Activated T-helper 9 cell treated with anti-CD3 and anti-CD28 coated beads, Interleukin-2, amount 50 U/mL, for 16 hours (primary cell): Measurements from ENCODE around the gene FBXL3.
A peak's percentile ranks its signal among the peaks of the same experiment; 100 is the strongest.
"Not testable (repeated sequence)": the region's sequence is repeated elsewhere in the genome, so short reads cannot be mapped to it uniquely, and the experiment has no call there.

Source experiments
- DNase-seq: peaks from one replicate; pipeline ENCODE4 v3.0.0-alpha.2; 2020; ENCODE audit warnings: low read depth

FBXL3 gene

DNA sequence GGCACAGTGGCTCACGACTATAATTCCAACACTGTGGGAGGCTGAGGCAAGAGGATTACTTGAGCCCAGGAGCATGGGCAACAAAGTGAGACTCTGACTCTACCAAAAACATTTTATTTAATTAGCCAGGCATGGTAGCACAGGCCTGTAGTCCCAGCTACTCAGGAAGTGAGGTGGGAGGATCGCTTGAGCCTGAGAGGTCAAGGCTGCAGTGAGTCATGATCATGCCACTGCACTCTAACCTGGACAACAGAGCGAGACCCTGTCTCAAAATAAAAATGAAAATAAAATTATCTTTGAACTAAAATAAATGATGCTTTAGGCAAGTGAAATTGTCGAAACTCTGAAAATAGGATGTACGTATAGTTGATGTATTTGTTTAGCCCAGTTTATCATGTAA, 43.3 kb downstream of the FBXL3 start:
- no peak for DNase-seq

DNA sequence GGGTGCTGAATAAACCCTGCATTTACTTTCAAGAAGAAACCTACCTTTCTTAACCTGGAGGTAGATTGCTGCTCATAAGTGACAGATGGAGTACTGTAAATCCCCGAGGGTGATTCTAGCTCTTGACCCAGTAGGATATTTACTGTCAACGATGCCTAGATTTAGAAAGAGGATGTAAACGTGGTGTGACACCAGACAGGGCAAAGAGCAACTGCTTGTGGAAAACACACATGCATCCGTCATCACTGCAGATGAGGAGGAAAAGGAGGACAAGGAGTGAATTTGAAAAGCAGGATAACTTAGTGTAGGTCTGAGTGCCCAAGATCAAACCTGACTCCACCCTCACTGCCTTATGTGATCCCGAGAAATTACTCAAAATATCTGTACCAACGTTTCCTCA, 44.9 kb downstream of the FBXL3 start:
- DNase-seq, result no peak

DNA sequence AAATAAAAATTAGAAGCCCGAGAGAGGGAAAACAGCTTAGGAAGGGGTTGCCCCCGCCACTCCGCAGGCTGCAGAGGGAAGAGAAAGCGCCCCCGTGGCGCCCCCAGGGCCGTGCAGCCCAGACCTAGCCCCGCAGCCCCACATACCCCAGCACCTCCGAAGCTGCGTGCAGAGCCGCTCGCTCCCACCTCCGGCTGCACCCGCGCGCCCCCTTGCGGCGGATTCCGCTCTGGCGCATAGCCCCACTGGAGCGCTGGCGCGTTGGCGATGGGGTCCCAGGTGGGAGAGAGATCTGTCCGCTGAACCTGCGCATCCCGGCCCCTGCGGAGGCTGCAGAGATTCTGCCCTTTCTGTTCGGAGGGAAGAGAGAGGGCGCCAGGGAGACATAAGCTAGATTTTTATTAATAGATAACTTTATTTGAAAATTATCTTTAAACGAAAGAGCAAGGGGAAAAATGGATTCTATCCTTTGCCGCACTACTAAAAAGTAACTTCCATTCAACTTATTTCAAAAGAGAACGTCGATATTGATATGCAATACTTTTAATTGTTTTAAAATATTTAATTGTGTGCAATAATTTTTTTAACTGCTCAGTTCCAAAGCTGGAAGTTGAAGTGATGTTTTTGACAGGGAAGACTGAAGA, 46.8 kb downstream of the FBXL3 start:
- DNase-seq, result peak; percentile 77

DNA sequence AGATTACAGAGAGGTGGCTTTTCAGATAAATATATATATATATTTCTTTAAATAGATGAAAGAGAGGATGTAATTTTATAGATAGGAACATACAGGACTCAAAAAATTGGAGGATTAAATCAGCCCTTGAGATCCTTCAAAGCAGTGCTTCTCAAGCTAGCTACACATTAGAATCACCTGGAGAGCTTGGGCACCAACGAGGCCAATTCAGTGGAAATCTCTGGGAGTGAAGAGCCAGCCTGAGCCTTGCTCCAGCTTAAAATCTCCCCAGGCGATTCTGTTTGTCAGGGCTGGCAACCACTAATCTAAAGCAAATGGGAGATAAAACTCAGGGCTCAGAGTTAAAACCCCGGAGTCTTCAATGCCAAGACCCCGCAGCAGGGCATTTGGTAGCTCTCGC, 50.0 kb downstream of the FBXL3 start:
- DNase-seq, result no peak

DNA sequence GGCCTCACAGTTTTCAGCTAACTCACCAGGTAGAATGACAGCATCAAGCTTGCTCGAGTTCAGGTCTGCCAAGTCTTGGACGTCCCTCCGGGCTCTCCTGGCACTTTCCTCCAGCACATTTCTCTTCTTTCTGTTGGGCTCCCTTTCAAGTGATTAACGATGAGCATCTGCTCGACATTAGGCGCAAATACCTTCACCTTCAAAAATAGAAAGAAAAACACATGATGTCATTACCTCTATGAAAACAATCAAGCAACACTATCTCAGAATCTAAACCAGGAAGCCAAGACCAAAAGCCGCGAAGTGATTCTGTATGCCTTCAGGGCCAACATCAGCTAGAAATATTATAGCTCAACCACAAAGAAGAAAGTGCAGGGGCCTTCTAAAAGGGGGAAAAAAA, 50.5 kb downstream of the FBXL3 start:
- DNase-seq, result no peak

DNA sequence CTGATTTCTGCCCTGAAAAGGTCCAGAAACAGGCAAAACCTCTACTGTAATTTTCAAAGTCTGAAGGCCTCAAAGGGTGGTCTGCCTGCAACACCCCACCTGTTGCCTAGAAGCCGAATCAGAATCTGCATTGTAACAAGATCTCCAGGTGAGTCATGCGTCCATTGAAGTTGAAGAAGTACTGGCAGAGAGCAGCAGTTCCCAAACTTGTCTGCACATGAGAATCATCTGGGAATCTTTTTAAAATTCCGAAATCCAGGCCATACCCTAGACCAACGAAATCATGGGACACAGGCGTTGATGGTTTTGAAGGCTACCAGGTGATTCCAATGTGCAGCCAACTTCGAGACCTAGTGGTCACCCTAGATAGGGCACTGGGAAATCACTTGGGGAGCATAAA, 51.1 kb downstream of the FBXL3 start:
- DNase-seq, result no peak

DNA sequence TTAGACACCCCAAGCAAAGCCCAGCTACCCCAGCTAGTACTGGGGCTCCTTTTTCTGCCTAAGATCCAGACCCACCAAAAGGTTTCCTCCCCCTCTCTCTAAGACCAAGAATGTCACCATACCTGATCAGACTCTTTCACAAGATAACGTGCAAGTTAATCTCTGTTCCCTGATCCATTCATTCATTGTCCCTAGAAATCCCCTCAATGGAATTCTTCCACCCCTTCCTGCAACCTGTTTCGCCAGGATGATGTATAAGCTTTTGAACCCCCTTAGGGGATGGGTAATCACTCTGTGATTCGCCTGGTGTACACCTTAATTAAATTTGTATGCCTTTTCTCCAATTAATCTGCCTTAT, 52.4 kb downstream of the FBXL3 start:
- DNase-seq, result no peak

DNA sequence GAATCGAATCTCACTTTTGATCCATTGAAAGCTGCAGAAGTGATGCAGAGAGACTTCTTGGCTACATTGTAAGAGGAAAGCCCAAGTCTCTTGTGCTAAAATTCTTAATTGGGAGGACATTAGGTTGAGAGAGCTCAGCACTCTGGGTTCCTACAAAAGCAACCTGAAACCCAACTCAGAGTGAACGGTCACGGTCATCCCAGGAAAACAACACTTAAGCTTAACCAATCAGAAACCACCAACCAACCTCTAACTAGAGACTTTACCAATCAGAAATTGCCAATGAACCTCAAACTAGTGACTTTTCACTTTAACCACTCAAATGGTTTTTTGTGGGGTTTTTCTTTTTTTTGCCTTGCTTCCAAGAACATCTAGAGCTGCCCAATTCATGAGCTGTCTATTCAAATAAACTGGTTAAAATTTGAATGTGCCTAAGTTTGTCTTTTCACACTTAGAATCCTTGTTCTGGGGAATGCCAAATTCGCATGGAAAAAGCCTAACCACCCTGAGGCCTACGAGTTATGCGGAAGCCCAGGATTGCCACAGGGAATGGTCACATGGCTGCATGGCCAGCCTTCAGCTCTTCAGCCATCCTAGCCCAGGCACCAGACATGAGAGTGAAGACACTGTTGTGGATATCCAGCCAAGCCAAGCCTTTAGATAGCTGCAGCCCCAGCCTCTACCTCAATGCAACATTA, 52.9 kb downstream of the FBXL3 start:
- no peak for DNase-seq

DNA sequence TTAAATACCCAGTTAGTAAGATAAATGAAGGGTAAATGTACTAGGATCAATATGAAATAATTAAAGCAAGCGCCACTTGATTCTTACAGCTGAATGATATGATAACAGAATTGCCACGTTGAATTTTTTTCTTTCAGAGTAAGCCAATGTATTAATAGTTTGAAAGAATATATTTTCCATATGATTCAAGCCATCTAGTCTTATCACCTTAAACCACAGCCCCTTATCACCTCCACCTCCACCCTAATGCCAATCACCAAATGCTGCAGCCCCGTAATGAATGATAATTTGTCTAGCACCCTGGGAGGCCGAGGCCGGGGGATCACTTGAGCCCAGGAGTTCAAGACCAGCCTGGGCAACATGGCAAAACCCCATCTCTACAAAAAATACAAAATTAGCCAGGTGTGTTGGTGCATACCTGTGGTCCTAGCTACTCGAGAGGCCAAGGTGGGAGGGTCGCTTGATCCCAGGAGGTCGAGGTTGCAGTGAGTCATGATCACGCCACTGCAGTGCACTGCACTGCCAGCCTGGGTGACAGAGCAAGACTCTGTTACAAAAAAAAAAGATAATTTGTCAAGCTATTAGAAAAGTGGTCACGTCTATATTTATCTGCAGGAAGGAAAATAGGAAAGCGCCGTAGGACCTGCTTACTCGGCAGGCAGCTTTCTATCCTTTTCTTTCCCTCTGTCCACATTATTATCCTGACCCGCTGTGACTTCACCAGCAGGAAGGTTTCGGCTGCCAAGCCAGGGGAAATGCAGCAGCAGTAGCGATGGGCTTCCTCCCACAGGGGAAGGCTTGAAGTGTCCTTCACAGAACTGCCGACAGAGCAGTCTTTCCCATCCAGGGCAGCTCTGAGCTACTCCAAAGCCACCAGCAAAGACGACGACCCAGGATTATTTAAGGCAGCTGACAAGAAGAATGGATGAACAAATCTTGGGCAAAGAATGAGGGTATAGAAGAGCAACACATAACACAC, 54.8 kb downstream of the FBXL3 start:
- no peak for DNase-seq

DNA sequence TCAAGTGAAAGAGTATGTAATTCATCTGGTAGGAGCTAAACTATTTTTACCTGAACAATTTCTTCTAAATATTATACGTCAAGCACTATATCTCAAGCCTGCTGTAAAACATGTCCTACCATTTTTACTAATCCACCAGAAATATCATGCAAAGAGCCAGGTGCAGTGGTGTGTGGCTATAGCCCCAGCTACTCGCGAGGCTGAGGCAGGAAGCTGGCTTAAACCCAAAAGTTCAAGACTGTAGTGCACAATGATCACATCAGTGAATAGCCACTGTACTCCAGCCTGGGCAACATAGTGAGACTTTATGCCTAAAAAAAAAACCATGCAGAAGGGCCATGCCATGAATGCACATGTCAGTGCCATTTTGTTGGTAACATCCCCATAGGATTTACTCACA, 55.7 kb downstream of the FBXL3 start:
- DNase-seq, result no peak

DNA sequence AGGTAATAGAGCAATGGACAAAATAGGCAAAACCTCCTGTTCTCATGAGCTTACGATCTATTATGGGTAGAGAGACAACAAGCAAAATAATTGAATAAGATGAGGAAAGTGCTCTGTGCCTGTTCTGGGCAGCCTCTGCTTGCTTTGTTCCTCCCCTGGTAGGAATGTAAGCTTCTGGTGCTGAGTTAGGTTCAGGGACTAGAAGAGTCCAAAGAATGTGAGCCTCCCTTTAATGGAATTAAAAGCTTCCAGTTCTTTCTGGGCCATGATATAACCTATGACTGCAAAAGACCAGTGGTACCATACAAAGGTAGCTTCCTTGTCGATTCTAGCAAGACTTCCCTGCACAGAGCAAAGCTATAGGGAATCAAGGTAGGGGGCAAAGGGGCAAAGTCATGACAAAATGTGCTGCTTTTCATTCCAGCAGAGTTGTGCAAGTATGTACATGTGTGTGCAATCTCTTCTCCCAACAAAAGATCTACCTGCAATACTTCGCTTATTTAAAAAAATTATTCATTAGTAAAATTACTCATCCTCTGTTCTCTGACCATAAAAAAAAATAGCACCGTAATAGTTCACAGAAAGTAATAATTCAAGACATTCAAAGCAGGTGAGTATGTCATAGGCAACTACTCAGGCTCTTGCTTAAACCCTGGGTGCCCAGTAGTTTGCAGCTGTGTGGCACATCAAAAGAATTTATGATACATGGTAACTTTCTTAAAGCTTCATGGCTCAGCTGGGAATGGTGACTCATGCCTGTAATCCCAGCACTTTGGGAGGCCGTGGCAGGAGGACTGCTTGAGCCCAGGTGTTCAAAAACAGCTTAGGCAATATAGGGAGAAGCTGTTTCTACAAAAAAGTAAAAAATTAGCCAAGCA, 57.2 kb downstream of the FBXL3 start:
- no peak for DNase-seq

DNA sequence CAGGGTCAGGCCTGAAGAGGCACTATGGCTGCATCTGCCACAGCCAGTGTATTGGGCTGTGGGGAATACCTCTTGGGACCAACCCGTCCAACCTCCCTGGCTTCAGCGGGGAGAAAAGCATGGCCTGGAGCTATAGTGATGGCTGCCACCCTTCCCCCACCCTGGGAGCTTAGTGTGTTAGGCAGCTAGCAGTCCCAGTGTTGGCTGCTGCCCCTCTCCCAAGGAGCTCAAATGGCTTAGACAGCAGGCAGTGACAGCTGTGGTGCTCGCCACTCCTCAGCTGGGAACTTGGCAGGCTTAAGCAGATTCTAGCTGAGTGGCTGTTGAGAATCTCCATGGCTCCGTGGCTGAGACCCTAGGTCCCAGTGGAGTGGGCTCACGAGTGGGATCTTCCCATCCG, 58.9 kb downstream of the FBXL3 start:
- no peak for DNase-seq

DNA sequence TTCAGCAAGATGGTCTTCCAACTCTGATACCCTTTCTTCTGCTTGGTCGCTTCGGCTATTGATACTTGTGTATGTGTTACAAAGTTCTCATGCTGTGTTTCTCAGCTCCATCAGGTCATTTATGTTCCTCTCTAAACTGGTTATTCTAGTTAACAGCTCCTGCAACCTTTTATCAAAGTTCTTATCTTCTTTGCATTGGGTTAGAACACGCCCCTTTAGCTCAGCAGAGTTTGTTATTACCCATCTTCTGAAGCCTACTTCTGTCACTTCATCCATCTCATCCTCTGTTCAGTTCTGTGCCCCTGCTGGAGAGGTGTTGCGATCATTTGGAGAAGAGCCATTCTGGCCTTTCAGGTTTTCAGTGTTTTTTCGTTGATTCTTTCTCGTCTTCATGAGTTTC, 59.9 kb downstream of the FBXL3 start:
- no peak for DNase-seq

DNA sequence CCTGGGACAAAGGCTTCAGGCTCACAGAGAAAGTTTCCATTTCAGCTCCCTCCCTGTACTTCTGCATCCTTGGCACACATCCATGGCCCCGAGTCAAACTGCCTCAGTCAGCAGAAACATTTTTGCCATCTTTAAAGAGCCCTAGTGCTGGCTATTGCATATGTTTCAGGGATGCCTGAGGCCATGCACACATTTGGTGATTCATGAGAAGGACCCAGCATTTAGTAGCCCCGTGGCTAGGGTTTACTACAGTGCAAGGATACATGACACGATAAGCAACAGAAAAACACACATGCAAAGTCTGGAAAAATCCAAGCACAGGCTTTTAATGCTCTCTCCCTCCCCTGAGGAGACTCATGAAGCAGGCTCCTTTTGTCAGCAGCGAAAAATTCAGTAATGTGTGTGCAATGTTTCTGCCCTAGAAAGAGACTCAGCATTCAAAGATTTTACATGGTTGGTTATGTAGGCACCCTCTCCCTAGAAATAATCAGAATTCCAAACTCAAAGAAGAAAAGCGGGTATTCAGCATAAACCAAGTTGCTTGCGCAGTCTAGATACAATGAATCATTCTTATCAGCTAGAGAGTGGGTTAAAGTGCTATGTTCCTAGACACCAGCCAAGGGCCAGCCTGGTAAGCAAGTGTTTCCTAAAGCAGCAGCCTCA, 61.1 kb downstream of the FBXL3 start:
- DNase-seq, result no peak

DNA sequence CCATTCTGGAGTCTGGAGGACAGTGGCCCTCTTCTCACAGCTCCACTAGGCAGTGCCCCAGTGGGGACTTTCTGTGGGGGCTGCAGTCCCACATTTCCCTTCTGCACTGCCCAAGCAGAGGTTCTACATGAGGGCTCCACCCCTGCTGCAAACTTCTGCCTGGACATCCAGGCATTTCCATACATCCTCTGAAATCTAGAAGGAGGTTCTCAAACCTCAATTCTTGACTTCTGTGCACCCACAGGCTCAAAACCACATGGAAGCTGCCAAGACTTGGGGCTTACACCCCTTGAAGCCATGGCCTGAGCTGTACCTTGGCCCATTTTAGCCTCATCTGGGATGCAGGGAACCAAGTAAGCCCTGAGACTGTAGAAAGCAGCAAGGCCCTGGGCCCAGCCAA, 67.2 kb downstream of the FBXL3 start:
- DNase-seq, result not testable (repeated sequence)

DNA sequence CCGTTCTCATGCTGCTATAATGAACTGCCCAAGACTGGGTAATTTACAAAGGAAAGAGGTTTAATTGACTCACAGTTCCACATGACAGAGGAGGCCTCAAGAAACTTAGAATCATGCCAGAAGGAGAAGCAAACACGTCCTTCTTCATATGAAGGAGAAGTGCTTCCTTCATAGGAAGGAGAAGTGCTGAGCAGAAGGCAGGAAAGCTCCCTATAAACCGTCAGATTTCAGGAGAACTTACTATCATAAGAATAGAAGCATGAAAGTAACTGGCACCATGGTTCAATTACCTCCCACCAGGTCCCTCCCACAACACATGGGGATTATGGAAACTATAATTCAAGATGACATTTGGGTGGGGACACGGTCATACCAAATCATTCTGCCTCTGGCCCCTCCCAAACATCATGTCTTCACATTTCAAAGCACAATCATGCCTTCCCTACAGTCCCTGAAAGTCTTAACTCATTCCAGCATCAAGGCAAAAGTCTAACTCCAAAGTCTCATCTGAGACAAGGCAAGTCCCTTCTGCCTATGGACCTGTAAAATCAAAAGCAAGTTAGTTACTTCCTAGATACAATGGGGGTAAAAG, 68.0 kb downstream of the FBXL3 start:
- DNase-seq, result no peak

DNA sequence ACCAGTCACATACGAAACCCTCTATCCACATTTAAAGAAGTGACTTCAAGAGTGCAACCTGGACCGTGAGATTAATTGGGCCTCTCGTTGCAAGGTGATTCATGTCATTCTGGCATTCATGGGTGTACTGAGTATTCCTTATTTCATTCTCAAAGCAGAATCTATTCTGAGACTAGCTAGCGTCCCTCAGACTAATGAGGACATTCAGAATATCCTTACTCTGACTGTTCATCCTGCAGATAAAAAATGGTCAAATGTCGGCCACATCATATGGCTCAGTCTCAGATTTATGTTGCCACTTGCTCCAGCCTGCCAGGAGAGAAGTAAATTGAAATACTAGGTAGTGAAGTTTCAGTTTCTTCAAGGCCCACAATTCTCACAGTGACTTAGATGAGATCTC, 71.3 kb downstream of the FBXL3 start:
- DNase-seq, result no peak
